HepG2 (cell line): ENCODE measurements around the gene RAB40C. TPM values are rescaled to one million over a fixed set of nuclear protein-coding genes. Genes with fewer than 3 reads are reported as not detected.

Experiments
- AKNA ChIP-seq: sonication (generic); formaldehyde crosslinking; IDR thresholded peaks from 2 replicates; pipeline ENCODE4 v1.4.0; 2020; ENCODE audit warnings: missing genetic modification reagents, borderline replicate concordance
- DDIT3 ChIP-seq: sonication (generic); formaldehyde crosslinking; IDR thresholded peaks from 2 replicates; pipeline ENCODE4 v1.4.0; 2020; ENCODE audit warnings: mild to moderate bottlenecking, missing genetic modification reagents
- KDM2A ChIP-seq: sonication (generic); formaldehyde crosslinking; IDR thresholded peaks from 2 replicates; pipeline ENCODE4 v1.4.0; 2020; ENCODE audit warnings: low read depth, missing genetic modification reagents, borderline replicate concordance
- PATZ1 ChIP-seq: sonication (generic); formaldehyde crosslinking; IDR thresholded peaks from 2 replicates; pipeline ENCODE4 v1.4.0; 2020; ENCODE audit warnings: missing genetic modification reagents
- ZNF138 ChIP-seq: sonication (generic); formaldehyde crosslinking; IDR thresholded peaks from 2 replicates; pipeline ENCODE4 v1.5.0; 2020; ENCODE audit warnings: mild to moderate bottlenecking, low read depth, missing genetic modification reagents
- ZNF230 ChIP-seq: sonication (generic); formaldehyde crosslinking; IDR thresholded peaks from 2 replicates; pipeline ENCODE4 v1.4.0; 2020; ENCODE audit warnings: mild to moderate bottlenecking, missing genetic modification reagents
- ZNF510 ChIP-seq: sonication (generic); formaldehyde crosslinking; IDR thresholded peaks from 2 replicates; pipeline ENCODE4 v1.4.0; 2020; ENCODE audit warnings: low read depth, mild to moderate bottlenecking, missing genetic modification reagents
- ZNF574 ChIP-seq: sonication (generic); formaldehyde crosslinking; IDR thresholded peaks from 2 replicates; pipeline ENCODE4 v1.4.0; 2020; ENCODE audit warnings: missing genetic modification reagents
- ZNF646 ChIP-seq: sonication (generic); formaldehyde crosslinking; IDR thresholded peaks from 2 replicates; pipeline ENCODE4 v1.9.0; 2021; ENCODE audit warnings: mild to moderate bottlenecking, missing genetic modification reagents
- polyA plus RNA-seq, 8 experiments: library from polyadenylated mRNA; depleted of rRNA in 3 of 8; stranded (reverse) in 7 of 8; unstranded in 1 of 8; fragments of >200 nt; fragmentation: Illumina TruSeq in 4 of 8; extraction: Trizol in 4 of 8; gene quantifications; 2 replicates each; pipeline versions ENCODE4 v1.2.1 to v1.2.3, GENCODE V29; 2011 to 2016; ENCODE audit warnings: low read depth in 4 of 8, missing spikeins in 1 of 8, mixed read lengths in 1 of 8; ENCODE audit not compliant: insufficient read depth in 1 of 8
- total RNA-seq, 5 experiments: library from RNA; depleted of rRNA; stranded (reverse); fragments of >200 nt; fragmentation: Illumina TruSeq; extraction: Trizol; gene quantifications; 2 replicates each; pipeline ENCODE4 v1.2.3, GENCODE V29; 2016; ENCODE audit warnings: low read depth in 1 of 5

RAB40C gene
- total and polyA plus RNA-seq, 2 of the 13 experiments (the other 11 are each of a cell fraction or from before 2014, with no cell fraction given) = 7.7 to 11.5 TPM

GRCh38 chr16:588889-589657, 793 bp upstream of the RAB40C start (continued):
- TF ChIP-seq ZNF574 (peak; percentile 71), ZNF646 (no peak), ZNF138 (no peak; the same call in 1 of the 2 replicates), KDM2A (no peak; the same call in 1 of the 2 replicates), AKNA (CRISPR knock-in tag) (no peak), ZNF510 (peak; percentile 60; the same call in 1 of the 2 replicates), PATZ1 (no peak), ZNF230 (CRISPR knock-in tag) (peak; percentile 75), DDIT3 (CRISPR knock-in tag) (no peak)
